Esophagus squamous epithelium (tissue), 5 donors: ENCODE results near the gene GAB2. TPM values are rescaled to one million over a fixed set of nuclear protein-coding genes. Genes with fewer than 3 reads are reported as not detected.
"Not testable (repeated sequence)": the region's sequence is repeated elsewhere in the genome, so short reads cannot be mapped to it uniquely, and the experiment has no call there.

Source experiments
- DNase-seq: peaks from one replicate; lab custom pipeline; 2025; lab: John Stamatoyannopoulos, UW
- H3K27ac ChIP-seq, 4 donors: fragments of 200-600 bp; sonication (generic); one replicate each; pipeline ENCODE4 v1.5.1; 2016 to 2019; ENCODE audit warnings: mild to moderate bottlenecking in 1 of 4
- H3K27me3 ChIP-seq, 4 donors: fragments of 200-600 bp; sonication (generic); 1 replicate in 3 of 4; 2 replicates in 1 of 4; pipeline versions ENCODE4 v1.5.1 to v1.6.0; 2017 to 2021; ENCODE audit warnings: antibody characterized with exemption in 1 of 4
- H3K36me3 ChIP-seq, 3 donors: fragments of 200-600 bp; sonication (generic); one replicate each; pipeline ENCODE4 v1.5.1; 2016 to 2019
- H3K4me1 ChIP-seq, 3 donors: fragments of 200-600 bp; sonication (generic); one replicate each; pipeline ENCODE4 v1.5.1; 2017 to 2019
- H3K4me3 ChIP-seq, 4 donors: fragments of 200-600 bp; sonication (generic); 1 replicate in 3 of 4; 2 replicates in 1 of 4; pipeline ENCODE4 v1.5.1; 2016 to 2019; ENCODE audit warnings: mild to moderate bottlenecking in 2 of 4, moderate library complexity in 1 of 4
- H3K9me3 ChIP-seq, 3 donors: fragments of 200-600 bp; sonication (generic); one replicate each; pipeline ENCODE4 v1.5.1; 2016 to 2019
- CTCF ChIP-seq, 6 experiments: fragments of 450-650 bp in 4 of 6; fragments of 200-600 bp in 2 of 6; sonication (generic) in 2 of 6; IDR thresholded peaks; one replicate each; pipeline ENCODE4 v1.5.1; 2016 to 2019; ENCODE audit warnings: antibody characterized with exemption in 6 of 6, mild to moderate bottlenecking in 4 of 6, moderate library complexity in 4 of 6
- POLR2A ChIP-seq, 4 donors: fragments of 450-650 bp; IDR thresholded peaks; one replicate each; pipeline ENCODE4 v1.6.1; 2017; ENCODE audit warnings: antibody characterized with exemption in 4 of 4, mild to moderate bottlenecking in 4 of 4, moderate library complexity in 3 of 4
- WGBS, 2 donors: methylation state at CpG; one replicate each; pipeline ENCODE4 v1.1.5; 2018; 5-methylcytosine and 5-hydroxymethylcytosine counted together
- intact Hi-C: fragments of 100-400 bp; cut with DNase I; formaldehyde crosslinking; loops from one replicate; pipeline ENCODE4 v1.15.0; 2022
- total RNA-seq, 4 donors: library from RNA; depleted of rRNA; stranded (reverse); fragments of >200 nt; gene quantifications; one replicate each; pipeline ENCODE4 v1.1.0, GENCODE V29; 2016
- donor health status: DM: yes; HTN: yes; CAD: no.

The GAB2 gene
- total RNA-seq, 4 donors from 2014 or later: 4.6 to 23.7 (median 11.2) TPM

GRCh38 chr11:78241475-78241874 lies 176.1 kb downstream of the GAB2 start:
- Histone ChIP-seq H3K4me3 (no peak overlapping the region), H3K4me1 (no peaks in the 10 kb centered on the region), H3K9me3 (peaks cover 0 to 5% (median 0%) of the 10 kb centered on the region in 3 donors), H3K27me3 (no peaks in the 10 kb centered on the region), H3K27ac (no peak overlapping the region), H3K36me3 (peaks cover 0 to 5% (median 0%) of the 10 kb centered on the region in 3 donors)
- no peak for TF ChIP-seq CTCF (IDR thresholded peaks at IDR 0.05)
- no peak for TF ChIP-seq POLR2A (IDR thresholded peaks at IDR 0.05)
- no peak for DNase-seq
- intact Hi-C loops: no loop called here

- 83 to 100% methylated on average over 1 of the region's 1 CpG for WGBS, 2 donors
- Histone ChIP-seq H3K27ac (no peak overlapping the region), H3K4me1 (no peaks in the 10 kb centered on the region), H3K4me3 (no peak overlapping the region), H3K27me3 (no peaks in the 10 kb centered on the region), H3K9me3 (peaks cover 0 to 5% (median 0%) of the 10 kb centered on the region in 3 donors), H3K36me3 (no peaks in the 10 kb centered on the region)
- TF ChIP-seq CTCF (IDR thresholded peaks at IDR 0.05): no peak
- TF ChIP-seq POLR2A (IDR thresholded peaks at IDR 0.05): no peak
- intact Hi-C loops: no loop called here
- DNase-seq: no peak
Observed at GRCh38 chr11:78239781-78240180, 177.8 kb downstream of the GAB2 start.

- intact Hi-C loops: no loop called here
- H3K27ac ChIP-seq: no peak overlapping the region
- H3K4me3 ChIP-seq: no peak overlapping the region
- no peaks in the 10 kb centered on the region for H3K27me3 ChIP-seq
- H3K4me1 ChIP-seq: peaks cover 0 to 9% (median 4%) of the 10 kb centered on the region in 3 donors
- no peak for TF ChIP-seq POLR2A (IDR thresholded peaks at IDR 0.05)
- no peak for TF ChIP-seq CTCF (IDR thresholded peaks at IDR 0.05)
- no peak for DNase-seq
- no peaks in the 10 kb centered on the region for H3K36me3 ChIP-seq
- H3K9me3 ChIP-seq: peaks cover 0 to 5% (median 0%) of the 10 kb centered on the region in 3 donors
Observed at GRCh38 chr11:78237293-78238046, 180.2 kb downstream of the GAB2 start.

GRCh38 chr11:78234006-78234405 lies 183.6 kb downstream of the GAB2 start:
- no peak for TF ChIP-seq CTCF (IDR thresholded peaks at IDR 0.05)
- no peak for TF ChIP-seq POLR2A (IDR thresholded peaks at IDR 0.05)
- WGBS, 2 donors: 79 to 90% methylated on average over 5 of the region's 5 CpGs
- H3K4me1 ChIP-seq: peaks cover 0 to 33% (median 4%) of the 10 kb centered on the region in 3 donors
- no peaks in the 10 kb centered on the region for H3K36me3 ChIP-seq
- H3K4me3 ChIP-seq: no peak overlapping the region
- intact Hi-C loops: no loop called here
- H3K9me3 ChIP-seq: no peaks in the 10 kb centered on the region
- no peaks in the 10 kb centered on the region for H3K27me3 ChIP-seq
- H3K27ac ChIP-seq: no peak overlapping the region
- no peak for DNase-seq

GRCh38 chr11:78233046-78233445 lies 184.6 kb downstream of the GAB2 start:
- H3K27ac ChIP-seq, H3K9me3 ChIP-seq, H3K36me3 ChIP-seq, H3K4me3 ChIP-seq, DNase-seq, H3K27me3 ChIP-seq, intact Hi-C loops: not testable (repeated sequence)
- 51 to 62% methylated on average over 6 of the region's 6 CpGs for WGBS, 2 donors
- H3K4me1 ChIP-seq: peaks cover 0 to 33% (median 4%) of the 10 kb centered on the region in 3 donors
